CD4-positive, alpha-beta T cell (primary cell): ENCODE results near the gene ACVR1C. TPM values are rescaled to one million over a fixed set of nuclear protein-coding genes. Genes with fewer than 3 reads are reported as not detected.

ENCODE experiments used
- ATAC-seq: fragments of 200-7000 bp; cut with Tn5 transposase; one replicate; pipeline ENCODE4 v1.10.0; 2022; ENCODE audit warnings: mild to moderate bottlenecking; ENCODE audit not compliant: poor library complexity
- CTCF ChIA-PET: fragments of 350-600 bp; sonication (Branson Sonifier 250); formaldehyde crosslinking; loops from one replicate; lab custom pipeline; 2021; ENCODE audit warnings: antibody characterized with exemption, inconsistent platforms; lab: Charles Lee
- POLR2A ChIA-PET: fragments of 350-600 bp; sonication (Branson Sonifier 250); formaldehyde crosslinking; loops from one replicate; lab custom pipeline; 2021; ENCODE audit warnings: antibody characterized with exemption, inconsistent platforms; lab: Charles Lee
- DNase-seq, 14 experiments: peaks; one replicate each; pipeline ENCODE4 v3.0.0-alpha.2; 2013 to 2020; ENCODE audit warnings: mixed read lengths in 2 of 14
- H3K27ac ChIP-seq, 2 donors: one replicate each; pipeline versions ENCODE4 v1.5.1 to v1.7.0; 2013; ENCODE audit warnings: low read length in 2 of 2, low read depth in 1 of 2, mild to moderate bottlenecking in 1 of 2
- H3K27me3 ChIP-seq, 2 experiments: 1 replicate in 1 of 2; 2 replicates in 1 of 2; pipeline versions ENCODE4 v1.6.1 to v1.7.0; 2013; ENCODE audit warnings: low read length in 2 of 2, control low read depth in 1 of 2, mild to moderate bottlenecking in 1 of 2, moderate library complexity in 1 of 2; ENCODE audit not compliant: insufficient read depth in 2 of 2, control insufficient read depth in 1 of 2
- H3K36me3 ChIP-seq: one replicate; pipeline ENCODE4 v1.6.1; 2013; ENCODE audit warnings: low read length, control low read depth; ENCODE audit not compliant: insufficient read depth
- H3K4me1 ChIP-seq: one replicate; pipeline ENCODE4 v1.6.1; 2013; ENCODE audit warnings: low read length, control low read depth; ENCODE audit not compliant: insufficient read depth
- H3K4me3 ChIP-seq: one replicate; pipeline ENCODE4 v1.5.1; 2013; ENCODE audit warnings: mild to moderate bottlenecking, low read length, moderate library complexity
- H3K9me3 ChIP-seq, 2 experiments: 1 replicate in 1 of 2; 2 replicates in 1 of 2; pipeline versions ENCODE4 v1.6.1 to v1.7.0; 2013; ENCODE audit warnings: low read length in 2 of 2, mild to moderate bottlenecking in 2 of 2, control low read depth in 1 of 2, moderate library complexity in 1 of 2; ENCODE audit not compliant: control insufficient read depth in 1 of 2, insufficient read depth in 1 of 2
- H3K27ac Mint-ChIP-seq: one replicate; pipeline ENCODE4 v1.8.0; 2020; ENCODE audit warnings: mixed read lengths
- H3K27me3 Mint-ChIP-seq: one replicate; pipeline ENCODE4 v1.8.0; 2021; ENCODE audit warnings: mixed read lengths
- H3K36me3 Mint-ChIP-seq: one replicate; pipeline ENCODE4 v1.8.0; 2021; ENCODE audit warnings: low read depth, mixed read lengths
- H3K4me1 Mint-ChIP-seq: one replicate; pipeline ENCODE4 v1.8.0; 2021; ENCODE audit warnings: low read depth, mixed read lengths
- H3K4me3 Mint-ChIP-seq: one replicate; pipeline ENCODE4 v1.8.0; 2020; ENCODE audit warnings: mild to moderate bottlenecking, mixed read lengths
- H3K9me3 Mint-ChIP-seq: one replicate; pipeline ENCODE4 v1.8.0; 2020; ENCODE audit warnings: mixed read lengths
- intact Hi-C, 2 experiments: fragments of 100-400 bp; cut with DNase I in 1 of 2; cut with micrococcal nuclease in 1 of 2; formaldehyde crosslinking; loops; one replicate each; pipeline versions ENCODE4 v1.15.1 to v1.9.0; 2023 to 2025; cut with DNase I, micrococcal nuclease
- total RNA-seq, 174 experiments: library from RNA in 2 of 174; stranded (reverse) in 2 of 174; gene quantifications; one replicate each; pipeline ENCODE4 v1.2.3 and lab custom pipeline; 2021 to 2026
- TF ChIP-seq, protein P1 (sequence below): fragments of 200-600 bp; IDR thresholded peaks from one replicate; pipeline ENCODE4 v1.8.0; 2022; ENCODE audit warnings: antibody characterized with exemption, mild to moderate bottlenecking

Gene ACVR1C
- total RNA-seq, 2 experiments from 2014 or later: 5.2 to 6.2 TPM

DNA sequence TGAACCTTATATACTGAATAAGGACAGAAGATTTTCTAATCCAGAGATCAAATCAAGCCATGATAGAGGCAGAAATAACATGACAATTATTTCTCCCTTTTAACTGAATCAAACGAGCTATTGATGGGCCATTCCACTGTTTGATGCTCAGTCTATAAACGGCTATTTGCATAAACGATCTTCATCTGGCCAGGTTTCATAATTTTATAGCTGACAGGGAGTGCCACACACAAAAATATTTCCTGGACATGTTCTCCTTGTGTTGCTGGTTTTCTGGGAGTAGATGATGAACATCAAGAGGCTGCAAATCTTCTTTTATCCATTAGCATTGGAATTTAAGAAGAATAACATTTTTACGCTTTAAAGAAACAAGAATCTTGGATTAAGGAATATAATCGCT lies 63.1 kb downstream of the ACVR1C start:
- Mint-ChIP-seq H3K4me3 (no peak overlapping the region), H3K36me3 (peaks cover 8% of the 10 kb centered on the region), H3K9me3 (no peaks in the 10 kb centered on the region), H3K27ac (no peak overlapping the region), H3K4me1 (no peaks in the 10 kb centered on the region), H3K27me3 (no peaks in the 10 kb centered on the region)
- Histone ChIP-seq H3K9me3 (no peaks in the 10 kb centered on the region), H3K4me1 (no peaks in the 10 kb centered on the region), H3K27me3 (no peaks in the 10 kb centered on the region), H3K36me3 (no peaks in the 10 kb centered on the region), H3K27ac (no peak overlapping the region), H3K4me3 (no peak overlapping the region)
- no peak for DNase-seq
- no peak for ATAC-seq
- TF ChIP-seq, protein P1, sequence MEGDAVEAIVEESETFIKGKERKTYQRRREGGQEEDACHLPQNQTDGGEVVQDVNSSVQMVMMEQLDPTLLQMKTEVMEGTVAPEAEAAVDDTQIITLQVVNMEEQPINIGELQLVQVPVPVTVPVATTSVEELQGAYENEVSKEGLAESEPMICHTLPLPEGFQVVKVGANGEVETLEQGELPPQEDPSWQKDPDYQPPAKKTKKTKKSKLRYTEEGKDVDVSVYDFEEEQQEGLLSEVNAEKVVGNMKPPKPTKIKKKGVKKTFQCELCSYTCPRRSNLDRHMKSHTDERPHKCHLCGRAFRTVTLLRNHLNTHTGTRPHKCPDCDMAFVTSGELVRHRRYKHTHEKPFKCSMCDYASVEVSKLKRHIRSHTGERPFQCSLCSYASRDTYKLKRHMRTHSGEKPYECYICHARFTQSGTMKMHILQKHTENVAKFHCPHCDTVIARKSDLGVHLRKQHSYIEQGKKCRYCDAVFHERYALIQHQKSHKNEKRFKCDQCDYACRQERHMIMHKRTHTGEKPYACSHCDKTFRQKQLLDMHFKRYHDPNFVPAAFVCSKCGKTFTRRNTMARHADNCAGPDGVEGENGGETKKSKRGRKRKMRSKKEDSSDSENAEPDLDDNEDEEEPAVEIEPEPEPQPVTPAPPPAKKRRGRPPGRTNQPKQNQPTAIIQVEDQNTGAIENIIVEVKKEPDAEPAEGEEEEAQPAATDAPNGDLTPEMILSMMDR: no peak
- intact Hi-C loops: no loop called here
- POLR2A ChIA-PET: no interaction called here
- CTCF ChIA-PET: no interaction called here

DNA sequence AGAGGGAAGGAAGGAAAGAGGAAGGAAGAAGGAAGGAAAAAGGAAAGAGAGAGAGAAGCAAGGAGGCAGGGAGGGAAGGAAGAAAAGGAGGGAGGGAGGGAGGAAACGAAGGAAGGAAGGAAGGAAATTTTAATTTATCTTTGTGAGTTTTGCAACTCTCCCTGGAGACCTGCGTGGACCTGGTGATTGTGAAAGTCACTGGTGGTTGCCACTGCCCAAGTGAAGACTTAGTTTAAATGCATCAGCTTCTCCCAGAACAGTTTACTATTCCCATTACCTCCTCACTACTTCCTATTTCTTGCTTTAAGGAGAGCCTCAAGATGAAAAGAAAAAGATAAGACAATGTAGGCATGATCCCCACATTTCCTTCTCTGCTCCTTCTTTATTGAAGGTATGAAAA lies 68.8 kb downstream of the ACVR1C start:
- ChIA-PET CTCF (no interaction called here), POLR2A (interaction anchor here (0.6 to 0.8 kb wide), 2 partner anchors 34 to 36 kb away, joined by 4 read pairs; no protein-coding TSS in a partner anchor)
- H3K4me1 Mint-ChIP-seq: peaks cover 19% of the 10 kb centered on the region
- Histone ChIP-seq H3K4me3 (no peak overlapping the region), H3K4me1 (no peaks in the 10 kb centered on the region), H3K36me3 (no peaks in the 10 kb centered on the region), H3K27ac (no peak overlapping the region), H3K9me3 (no peaks in the 10 kb centered on the region), H3K27me3 (no peaks in the 10 kb centered on the region)
- DNase-seq (no peak), ATAC-seq (no peak)
- intact Hi-C loops: no loop called here
- peaks cover 13% of the 10 kb centered on the region for H3K36me3 Mint-ChIP-seq
- H3K27me3 Mint-ChIP-seq: no peaks in the 10 kb centered on the region
- H3K27ac Mint-ChIP-seq: no peak overlapping the region
- no peak overlapping the region for H3K4me3 Mint-ChIP-seq
- TF ChIP-seq, protein P1: no peak
- no peaks in the 10 kb centered on the region for H3K9me3 Mint-ChIP-seq

DNA sequence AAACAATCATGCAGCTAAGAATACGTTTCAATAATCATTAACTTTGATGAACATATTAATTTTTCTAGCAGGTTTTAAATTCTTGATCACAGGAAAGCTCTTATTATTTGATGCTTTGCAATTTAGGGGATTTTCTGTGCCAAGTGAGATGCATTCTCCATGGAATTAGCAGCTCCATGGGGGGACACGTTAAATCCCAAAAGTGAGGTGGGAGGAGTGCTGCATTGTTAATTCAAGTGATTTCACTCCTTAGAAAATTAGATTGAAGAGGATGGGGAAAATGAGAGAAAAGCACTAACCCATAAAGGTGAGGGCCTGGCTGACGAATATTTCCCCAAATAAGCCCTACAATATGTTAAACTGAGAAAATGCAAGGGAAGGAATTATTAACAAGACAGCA lies 69.2 kb downstream of the ACVR1C start:
- POLR2A ChIA-PET: interaction anchor here (0.6 to 0.8 kb wide), 2 partner anchors 34 to 36 kb away, joined by 4 read pairs; no protein-coding TSS in a partner anchor

More for the DNA sequence above, 69.2 kb downstream of the ACVR1C start:
- H3K4me3 ChIP-seq: no peak overlapping the region
- Mint-ChIP-seq H3K36me3 (peaks cover 10% of the 10 kb centered on the region), H3K27me3 (no peaks in the 10 kb centered on the region), H3K4me3 (no peak overlapping the region), H3K4me1 (peaks cover 19% of the 10 kb centered on the region), H3K27ac (no peak overlapping the region), H3K9me3 (no peaks in the 10 kb centered on the region)
- H3K36me3 ChIP-seq: no peaks in the 10 kb centered on the region
- no peaks in the 10 kb centered on the region for H3K27me3 ChIP-seq
- ATAC-seq (no peak), DNase-seq (no peak)
- no peaks in the 10 kb centered on the region for H3K4me1 ChIP-seq
- TF ChIP-seq, protein P1: no peak
- intact Hi-C loops: no loop called here
- CTCF ChIA-PET: no interaction called here
- no peaks in the 10 kb centered on the region for H3K9me3 ChIP-seq
- no peak overlapping the region for H3K27ac ChIP-seq
